Endodermal cell (in vitro differentiated cells): ENCODE results near the gene CTNNA2. TPM values are rescaled to one million over a fixed set of nuclear protein-coding genes. Genes with fewer than 3 reads are reported as not detected.

Experiments used
- DNase-seq: peaks from one replicate; pipeline ENCODE4 v3.0.0-alpha.2; 2017
- H3K27ac ChIP-seq: 2 replicates; pipeline ENCODE4 v1.5.1; 2013; ENCODE audit warnings: mild to moderate bottlenecking, low read depth, low read length, moderate library complexity
- H3K27me3 ChIP-seq: 2 replicates; pipeline ENCODE4 v1.6.1; 2013; ENCODE audit warnings: mild to moderate bottlenecking, low read length, moderate library complexity; ENCODE audit not compliant: insufficient read depth, control insufficient read depth, poor library complexity, severe bottlenecking
- H3K36me3 ChIP-seq: 2 replicates; pipeline ENCODE4 v1.7.0; 2013; ENCODE audit warnings: mild to moderate bottlenecking, low read length, moderate library complexity; ENCODE audit not compliant: control insufficient read depth, insufficient read depth
- H3K4me1 ChIP-seq: one replicate; pipeline ENCODE4 v1.7.0; 2013; ENCODE audit warnings: low read length; ENCODE audit not compliant: control insufficient read depth, insufficient read depth
- H3K4me3 ChIP-seq: 2 replicates; pipeline ENCODE4 v1.5.1; 2013; ENCODE audit warnings: mild to moderate bottlenecking, low read length, moderate library complexity
- H3K9ac ChIP-seq: 2 replicates; pipeline ENCODE4 v1.6.1; 2013; ENCODE audit warnings: mild to moderate bottlenecking, low read length, moderate library complexity; ENCODE audit not compliant: poor library complexity, severe bottlenecking; ENCODE audit errors: extremely low read depth
- H3K9me3 ChIP-seq: 2 replicates; pipeline ENCODE4 v1.6.1; 2013; ENCODE audit warnings: mild to moderate bottlenecking, low read length, moderate library complexity; ENCODE audit not compliant: control insufficient read depth
- H3K27ac Mint-ChIP-seq: 2 replicates; pipeline ENCODE4 v1.8.0; 2020; ENCODE audit warnings: mixed read lengths
- H3K27me3 Mint-ChIP-seq: 2 replicates; pipeline ENCODE4 v1.8.0; 2021; ENCODE audit warnings: mild to moderate bottlenecking, mixed read lengths; ENCODE audit not compliant: insufficient read depth
- H3K36me3 Mint-ChIP-seq: 2 replicates; pipeline ENCODE4 v1.8.0; 2020; ENCODE audit warnings: low read depth, mixed read lengths
- H3K4me1 Mint-ChIP-seq: 2 replicates; pipeline ENCODE4 v1.8.0; 2020; ENCODE audit warnings: mixed read lengths
- H3K4me3 Mint-ChIP-seq: 2 replicates; pipeline ENCODE4 v1.8.0; 2020; ENCODE audit warnings: mild to moderate bottlenecking, moderate library complexity, mixed read lengths
- H3K9me3 Mint-ChIP-seq: 2 replicates; pipeline ENCODE4 v1.8.0; 2020; ENCODE audit warnings: mild to moderate bottlenecking, mixed read lengths
- WGBS, 2 experiments: methylation state at CpG; one replicate each; pipeline versions ENCODE4 v1.1.5 to v1.1.7; 2013; ENCODE audit warnings: missing lambda C conversion rate in 2 of 2, mixed read lengths in 1 of 2; ENCODE audit not compliant: insufficient coverage in 1 of 2, insufficient read length in 1 of 2; 5-methylcytosine and 5-hydroxymethylcytosine counted together
- total RNA-seq, 2 donors: library from RNA; stranded (reverse); fragmentation: NEBNext Ultra II Directional in 1 of 2; extraction: Animal tissue kit (Norgen Biotek cat#: 25700) in 1 of 2; gene quantifications; 2 replicates in 1 of 2; 3 replicates in 1 of 2; pipeline ENCODE4 v1.2.1, GENCODE V29; 2021
- TF ChIP-seq, protein P1 (sequence below): fragments of 200-600 bp; sonication (generic); conservative IDR thresholded peaks from 2 replicates; pipeline ENCODE4 v1.5.0; 2021; ENCODE audit warnings: antibody characterized with exemption, mild to moderate bottlenecking

The CTNNA2 gene
- total RNA-seq, 2 donors from 2014 or later, result 7.7 to 9.8 TPM

DNA sequence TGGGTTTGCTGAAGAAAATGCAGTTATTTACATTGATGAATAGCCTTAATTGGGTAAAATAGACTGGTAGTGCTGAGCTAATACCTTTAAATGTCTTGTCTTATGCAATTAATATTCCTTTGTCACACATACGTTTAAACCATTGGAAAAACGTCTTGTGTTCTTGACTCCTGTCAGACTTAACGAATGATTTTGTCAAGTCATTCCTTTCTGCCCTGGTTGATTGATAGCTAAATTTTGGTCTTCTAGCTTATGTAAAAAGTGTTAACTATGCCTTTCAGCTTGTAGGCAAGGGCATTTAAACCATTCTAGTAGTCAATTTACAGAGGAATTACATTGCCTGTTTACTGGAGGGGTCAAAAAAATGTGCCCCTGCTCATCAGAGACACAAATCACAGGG, 897.5 kb downstream of the CTNNA2 start:
- Mint-ChIP-seq H3K36me3 (no peaks in the 10 kb centered on the region), H3K27me3 (peaks cover 4% of the 10 kb centered on the region), H3K9me3 (peaks cover 14% of the 10 kb centered on the region), H3K4me3 (no peak overlapping the region), H3K4me1 (no peaks in the 10 kb centered on the region), H3K27ac (no peak overlapping the region)
- TF ChIP-seq, protein P1, sequence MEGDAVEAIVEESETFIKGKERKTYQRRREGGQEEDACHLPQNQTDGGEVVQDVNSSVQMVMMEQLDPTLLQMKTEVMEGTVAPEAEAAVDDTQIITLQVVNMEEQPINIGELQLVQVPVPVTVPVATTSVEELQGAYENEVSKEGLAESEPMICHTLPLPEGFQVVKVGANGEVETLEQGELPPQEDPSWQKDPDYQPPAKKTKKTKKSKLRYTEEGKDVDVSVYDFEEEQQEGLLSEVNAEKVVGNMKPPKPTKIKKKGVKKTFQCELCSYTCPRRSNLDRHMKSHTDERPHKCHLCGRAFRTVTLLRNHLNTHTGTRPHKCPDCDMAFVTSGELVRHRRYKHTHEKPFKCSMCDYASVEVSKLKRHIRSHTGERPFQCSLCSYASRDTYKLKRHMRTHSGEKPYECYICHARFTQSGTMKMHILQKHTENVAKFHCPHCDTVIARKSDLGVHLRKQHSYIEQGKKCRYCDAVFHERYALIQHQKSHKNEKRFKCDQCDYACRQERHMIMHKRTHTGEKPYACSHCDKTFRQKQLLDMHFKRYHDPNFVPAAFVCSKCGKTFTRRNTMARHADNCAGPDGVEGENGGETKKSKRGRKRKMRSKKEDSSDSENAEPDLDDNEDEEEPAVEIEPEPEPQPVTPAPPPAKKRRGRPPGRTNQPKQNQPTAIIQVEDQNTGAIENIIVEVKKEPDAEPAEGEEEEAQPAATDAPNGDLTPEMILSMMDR, result no peak
- peaks cover 14% of the 10 kb centered on the region for H3K9me3 ChIP-seq
- no peaks in the 10 kb centered on the region for H3K27me3 ChIP-seq
- no peak for DNase-seq
- 67 to 91% methylated on average over 3 of the region's 3 CpGs for WGBS, 2 experiments
- no peak overlapping the region for H3K4me3 ChIP-seq
- no peak overlapping the region for H3K9ac ChIP-seq
- no peak overlapping the region for H3K27ac ChIP-seq
- no peaks in the 10 kb centered on the region for H3K4me1 ChIP-seq
- H3K36me3 ChIP-seq, result no peaks in the 10 kb centered on the region

DNA sequence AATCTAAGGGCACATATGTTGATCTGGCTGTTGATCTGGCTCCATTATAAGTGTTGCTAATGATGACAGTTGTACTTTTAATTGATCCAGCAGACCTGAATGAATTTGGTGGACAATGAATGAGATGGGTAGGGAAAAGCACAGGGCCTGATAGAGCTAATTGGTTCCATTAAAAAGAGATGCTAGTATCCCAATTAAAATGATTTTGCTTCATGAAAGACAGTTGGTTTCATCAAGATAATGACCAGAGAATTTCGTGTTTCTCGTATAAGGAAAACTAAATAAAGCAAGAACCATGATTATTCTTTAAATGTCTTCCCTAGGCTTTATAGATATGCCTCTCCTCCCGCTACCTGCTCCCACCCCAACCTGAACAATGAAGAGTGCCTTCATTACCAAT, 900.3 kb downstream of the CTNNA2 start:
- 92 to 98% methylated on average over 3 of the region's 3 CpGs for WGBS, 2 experiments

DNA sequence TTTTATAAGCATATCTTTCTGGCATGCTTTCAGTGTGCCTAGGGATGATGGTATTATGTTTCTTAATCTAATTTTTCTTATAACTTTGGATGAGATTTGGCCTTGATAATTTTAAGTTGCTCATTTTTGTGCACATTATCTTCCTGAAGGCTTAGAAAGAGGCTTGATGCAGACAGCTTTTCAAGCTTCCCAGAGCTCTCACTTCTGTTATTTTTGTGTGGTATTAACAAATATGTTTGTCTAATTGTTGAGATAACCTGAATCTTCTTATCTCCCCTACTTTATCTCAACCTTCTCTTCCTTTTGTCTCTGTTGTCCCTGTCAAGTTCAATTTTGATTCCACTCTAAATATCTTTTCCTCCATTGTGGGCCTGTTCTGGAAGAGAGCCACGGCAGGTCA, 904.9 kb downstream of the CTNNA2 start:
- Histone ChIP-seq H3K36me3 (no peaks in the 10 kb centered on the region), H3K27me3 (no peaks in the 10 kb centered on the region), H3K9me3 (peaks cover 14% of the 10 kb centered on the region), H3K27ac (no peak overlapping the region), H3K4me3 (no peak overlapping the region), H3K9ac (no peak overlapping the region), H3K4me1 (no peaks in the 10 kb centered on the region)
- DNase-seq, result no peak
- Mint-ChIP-seq H3K27ac (no peak overlapping the region), H3K36me3 (no peaks in the 10 kb centered on the region), H3K27me3 (no peaks in the 10 kb centered on the region), H3K9me3 (peaks cover 15% of the 10 kb centered on the region), H3K4me1 (peaks cover 6% of the 10 kb centered on the region), H3K4me3 (no peak overlapping the region)
- 95% methylated on average over 1 of the region's 1 CpG; no CpG with 5 or more reads in 1 of the 2 experiments for WGBS, 2 experiments
- TF ChIP-seq, protein P1, result no peak

More for the DNA sequence above, 900.3 kb downstream of the CTNNA2 start:
- no peaks in the 10 kb centered on the region for H3K27me3 ChIP-seq
- Mint-ChIP-seq H3K4me3 (no peak overlapping the region), H3K27me3 (peaks cover 4% of the 10 kb centered on the region), H3K36me3 (no peaks in the 10 kb centered on the region), H3K9me3 (peaks cover 15% of the 10 kb centered on the region), H3K4me1 (peaks cover 2% of the 10 kb centered on the region), H3K27ac (no peak overlapping the region)
- no peaks in the 10 kb centered on the region for H3K36me3 ChIP-seq
- no peak overlapping the region for H3K9ac ChIP-seq
- H3K9me3 ChIP-seq, result peaks cover 14% of the 10 kb centered on the region
- H3K27ac ChIP-seq, result no peak overlapping the region
- H3K4me3 ChIP-seq, result no peak overlapping the region
- no peak for DNase-seq
- TF ChIP-seq, protein P1, result no peak
- H3K4me1 ChIP-seq, result no peaks in the 10 kb centered on the region
